Transverse colon (tissue), 4 donors: ENCODE measurements around the gene WNT5B. TPM values are rescaled to one million over a fixed set of nuclear protein-coding genes. Genes with fewer than 3 reads are reported as not detected.
A peak's percentile ranks its signal among the peaks of the same experiment; 100 is the strongest.

Source experiments
- DNase-seq: peaks from one replicate; pipeline ENCODE4 v3.0.0-alpha.2; 2019
- H3K27ac ChIP-seq, 4 donors: fragments of 200-600 bp; sonication (generic); 2 replicates each; pipeline ENCODE4 v1.5.1; 2016 to 2018; ENCODE audit warnings: inconsistent platforms in 4 of 4
- H3K27me3 ChIP-seq: fragments of 200-600 bp; sonication (generic); 2 replicates; pipeline ENCODE4 v1.5.1; 2017; ENCODE audit warnings: inconsistent platforms
- H3K36me3 ChIP-seq, 4 donors: fragments of 200-600 bp; sonication (generic); 2 replicates each; pipeline ENCODE4 v1.5.1; 2017 to 2019; ENCODE audit warnings: inconsistent platforms in 4 of 4
- H3K4me1 ChIP-seq, 4 donors: fragments of 200-600 bp; sonication (generic); 2 replicates each; pipeline ENCODE4 v1.5.1; 2017 to 2020; ENCODE audit warnings: inconsistent platforms in 4 of 4
- H3K4me3 ChIP-seq, 4 donors: fragments of 200-600 bp; sonication (generic); 1 replicate in 1 of 4; 2 replicates in 3 of 4; pipeline versions ENCODE4 v1.5.1 to v1.6.1; 2017 to 2019; ENCODE audit warnings: inconsistent platforms in 4 of 4
- H3K9me3 ChIP-seq, 2 donors: fragments of 200-600 bp; sonication (generic); 2 replicates each; pipeline ENCODE4 v1.5.1; 2017 to 2019; ENCODE audit warnings: inconsistent platforms in 2 of 2
- CTCF ChIP-seq, 5 experiments: fragments of 200-600 bp in 3 of 5; fragments of 450-650 bp in 2 of 5; sonication (generic) in 3 of 5; IDR thresholded peaks; 1 replicate in 2 of 5; 2 replicates in 3 of 5; pipeline ENCODE4 v1.5.1; 2016 to 2017; ENCODE audit warnings: antibody characterized with exemption in 5 of 5, inconsistent platforms in 3 of 5, mild to moderate bottlenecking in 2 of 5, moderate library complexity in 1 of 5
- EP300 ChIP-seq: sonication (generic); formaldehyde crosslinking; IDR thresholded peaks from one replicate; pipeline ENCODE4 v1.6.1; 2017; ENCODE audit warnings: antibody characterized with exemption, low read depth
- POLR2A ChIP-seq: fragments of 450-650 bp; IDR thresholded peaks from one replicate; pipeline ENCODE4 v1.6.1; 2016; ENCODE audit warnings: antibody characterized with exemption, mild to moderate bottlenecking, moderate library complexity
- POLR2AphosphoS5 ChIP-seq, 3 donors: sonication (generic); formaldehyde crosslinking; IDR thresholded peaks; one replicate each; pipeline ENCODE4 v1.6.1; 2016; ENCODE audit warnings: antibody characterized with exemption in 3 of 3
- WGBS, 2 donors: methylation state at CpG; one replicate each; pipeline ENCODE4 v1.1.5; 2018; ENCODE audit warnings: low coverage in 1 of 2; 5-methylcytosine and 5-hydroxymethylcytosine counted together
- in situ Hi-C, 4 donors: fragments of 200-750 bp; cut with MboI; loops; one replicate each; pipeline versions ENCODE4 v1.15.0 to v1.15.1; 2017; ENCODE audit warnings: low sequenced_read_pairs in 3 of 4, low pct_ligation_motif_present in 1 of 4, low pct_unique_long_range_greater_than_20kb in 1 of 4
- intact Hi-C: fragments of 100-400 bp; cut with DNase I; formaldehyde crosslinking; loops from one replicate; pipeline ENCODE4 v1.15.1; 2023; ENCODE audit warnings: low total_unique reads
- total RNA-seq, 4 donors: library from RNA; depleted of rRNA; stranded (reverse); fragments of >200 nt; gene quantifications; one replicate each; pipeline ENCODE4 v1.1.0, GENCODE V29; 2016

Gene WNT5B
- total RNA-seq, 4 donors from 2014 or later = 0.80 to 3.5 (median 3.5) TPM; not detected in 1

- Histone ChIP-seq H3K36me3 (no peaks in the 10 kb centered on the region), H3K27ac (peak overlapping the region; percentile 37 to 81 (median 52)), H3K4me3 (peak overlapping the region; percentile 34 to 58 (median 44)), H3K9me3 (no peaks in the 10 kb centered on the region), H3K4me1 (peaks cover 10 to 35% (median 25%) of the 10 kb centered on the region in 4 donors), H3K27me3 (peaks cover 24% of the 10 kb centered on the region)
- WGBS, 2 donors = 0 to 10% methylated on average over 3 to 30 of the region's 32 CpGs
- DNase-seq = peak; percentile 37
- in situ Hi-C loops (no loop called here), intact Hi-C loops (no loop called here)
- TF ChIP-seq EP300 (no peak), POLR2A (no peak), CTCF (IDR thresholded peaks at IDR 0.05) (peak in 2 of 5 experiments; percentile 3)
Observed at GRCh38 chr12:1629338-1630132, 504 bp downstream of the WNT5B start.

- peak overlapping the region; percentile 34 to 58 (median 44) for H3K4me3 ChIP-seq
- in situ Hi-C loops (no loop called here), intact Hi-C loops (no loop called here)
- peak overlapping the region; percentile 37 to 81 (median 52) for H3K27ac ChIP-seq
- TF ChIP-seq CTCF (IDR thresholded peaks at IDR 0.05) = peak; percentile 9 to 19 (median 14)
- TF ChIP-seq POLR2AphosphoS5 (IDR thresholded peaks at IDR 0.05) = no peak
- no peaks in the 10 kb centered on the region for H3K36me3 ChIP-seq
- peaks cover 10 to 42% (median 30%) of the 10 kb centered on the region in 4 donors for H3K4me1 ChIP-seq
- no peaks in the 10 kb centered on the region for H3K9me3 ChIP-seq
- WGBS, 2 donors = 4 to 5% methylated on average over 3 to 24 of the region's 58 CpGs
- peaks cover 24% of the 10 kb centered on the region for H3K27me3 ChIP-seq
- peak; percentile 59 for DNase-seq
Observed at GRCh38 chr12:1630133-1630826, 1.2 kb downstream of the WNT5B start.

- peaks cover 24% of the 10 kb centered on the region for H3K27me3 ChIP-seq
- TF ChIP-seq EP300 (no peak), CTCF (IDR thresholded peaks at IDR 0.05) (no peak), POLR2A (no peak), POLR2AphosphoS5 (IDR thresholded peaks at IDR 0.05) (no peak)
- no peaks in the 10 kb centered on the region for H3K9me3 ChIP-seq
- no peak for DNase-seq
- peak overlapping the region in 2 of 4 donors; percentile 65 to 81 for H3K27ac ChIP-seq
- intact Hi-C loops (no loop called here), in situ Hi-C loops (no loop called here)
- H3K4me3 ChIP-seq = peak overlapping the region in 1 of 4 donors; percentile 58
- peaks cover 10 to 39% (median 30%) of the 10 kb centered on the region in 4 donors for H3K4me1 ChIP-seq
- H3K36me3 ChIP-seq = no peaks in the 10 kb centered on the region
- 62 to 87% methylated on average over 9 to 23 of the region's 23 CpGs for WGBS, 2 donors
Observed at GRCh38 chr12:1630827-1631591, 2.0 kb downstream of the WNT5B start.

GRCh38 chr12:1632702-1633101 lies 3.7 kb downstream of the WNT5B start:
- H3K27me3 ChIP-seq = peaks cover 24% of the 10 kb centered on the region
- no peaks in the 10 kb centered on the region for H3K36me3 ChIP-seq
- no peak for DNase-seq
- intact Hi-C loops = no loop called here
- H3K27ac ChIP-seq = no peak overlapping the region
- in situ Hi-C loops = no loop called here
- TF ChIP-seq POLR2AphosphoS5 (IDR thresholded peaks at IDR 0.05) = no peak
- TF ChIP-seq EP300 = no peak
- TF ChIP-seq CTCF (IDR thresholded peaks at IDR 0.05) = no peak
- no peak for TF ChIP-seq POLR2A
- peaks cover 10 to 39% (median 30%) of the 10 kb centered on the region in 4 donors for H3K4me1 ChIP-seq
- 90% methylated on average over 13 of the region's 14 CpGs; no CpG with 5 or more reads in 1 of the 2 donors for WGBS, 2 donors
- H3K4me3 ChIP-seq = no peak overlapping the region
- H3K9me3 ChIP-seq = no peaks in the 10 kb centered on the region
